Erythroblast (primary cell): ENCODE results near the gene BLACAT1.

Experiments
- GATA1 ChIP-seq: IDR thresholded peaks from 2 replicates; pipeline ENCODE4 v1.6.1; 2011; ENCODE audit warnings: low read depth, mild to moderate bottlenecking, control low read depth, low read length, moderate library complexity
- POLR2A ChIP-seq: IDR thresholded peaks from 2 replicates; pipeline ENCODE4 v1.6.1; 2011; ENCODE audit warnings: mild to moderate bottlenecking, low read length

GRCh38 chr1:205502111-205502810, 46.4 kb upstream of the BLACAT1 start:
- TF ChIP-seq POLR2A = no peak
- TF ChIP-seq GATA1 = no peak
